ENCODE measurements around the gene MAP7D2. TPM values are rescaled to one million over a fixed set of nuclear protein-coding genes. Genes with fewer than 3 reads are reported as not detected.

Gene MAP7D2
- total and polyA plus RNA-seq, 2 of the 13 experiments (the other 11 are each of a cell fraction or from before 2014, with no cell fraction given), result 9.6 to 10.5 TPM

DNA sequence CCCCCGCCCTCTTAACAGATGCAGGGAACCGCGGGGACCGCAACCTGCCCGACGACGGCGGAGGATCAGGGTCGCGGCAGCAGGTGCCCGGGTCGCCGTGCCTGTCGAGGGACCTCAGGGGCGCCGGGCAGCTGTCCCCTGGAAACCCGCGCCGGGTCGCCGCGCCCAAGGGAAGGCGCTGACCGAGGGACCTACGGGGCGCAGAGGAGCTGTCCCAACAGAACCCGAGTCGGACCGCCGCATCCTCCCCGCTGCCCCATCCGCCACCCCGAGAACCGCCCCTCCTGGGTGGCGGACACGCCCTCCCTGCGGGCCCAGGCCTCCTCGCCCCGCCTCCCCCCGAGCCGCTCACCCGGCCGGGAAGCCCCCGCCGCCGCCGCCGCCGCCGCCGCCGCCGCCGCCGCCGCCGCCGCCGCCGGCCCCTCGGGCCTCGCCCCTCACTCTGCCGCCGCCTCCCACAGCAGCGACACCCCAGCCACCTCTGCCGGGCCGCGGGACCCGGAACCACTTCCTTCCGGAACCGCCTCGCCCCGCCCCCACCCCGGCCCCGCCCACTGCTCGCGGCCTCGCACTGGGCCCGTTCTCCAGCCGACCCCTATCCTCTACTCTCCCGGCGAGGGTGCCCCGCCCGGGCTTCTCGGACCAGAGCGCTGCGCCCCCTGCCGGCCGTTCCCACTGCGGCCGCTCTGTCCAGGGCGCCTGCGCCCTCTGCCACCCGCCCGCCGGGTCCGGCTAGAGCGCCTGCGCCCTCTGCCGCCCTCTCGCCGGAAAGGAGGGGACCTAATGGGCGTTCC lies 126.0 kb downstream of the MAP7D2 start, which contains the start of gene BCLAF3 (continued):
- TF ChIP-seq, protein P1, sequence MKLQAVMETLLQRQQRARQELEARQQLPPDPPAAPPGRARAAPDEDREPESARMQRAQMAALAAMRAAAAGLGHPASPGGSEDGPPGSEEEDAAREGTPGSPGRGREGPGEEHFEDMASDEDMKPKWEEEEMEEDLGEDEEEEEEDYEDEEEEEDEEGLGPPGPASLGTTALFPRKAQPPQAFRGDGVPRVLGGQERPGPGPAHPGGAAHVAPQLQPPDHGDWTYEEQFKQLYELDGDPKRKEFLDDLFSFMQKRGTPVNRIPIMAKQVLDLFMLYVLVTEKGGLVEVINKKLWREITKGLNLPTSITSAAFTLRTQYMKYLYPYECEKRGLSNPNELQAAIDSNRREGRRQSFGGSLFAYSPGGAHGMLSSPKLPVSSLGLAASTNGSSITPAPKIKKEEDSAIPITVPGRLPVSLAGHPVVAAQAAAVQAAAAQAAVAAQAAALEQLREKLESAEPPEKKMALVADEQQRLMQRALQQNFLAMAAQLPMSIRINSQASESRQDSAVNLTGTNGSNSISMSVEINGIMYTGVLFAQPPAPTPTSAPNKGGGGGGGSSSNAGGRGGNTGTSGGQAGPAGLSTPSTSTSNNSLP (IDR thresholded peaks at IDR 0.05; ENCODE audit: low read depth, low read length), result no peak
- TF ChIP-seq ZNF143 (CRISPR knock-in tag; IDR thresholded peaks at IDR 0.05) (no peak), SALL2 (CRISPR knock-in tag; IDR thresholded peaks at IDR 0.05) (no peak), ZBTB7A (CRISPR knock-in tag; IDR thresholded peaks at IDR 0.05) (no peak), SRSF9 (IDR thresholded peaks at IDR 0.05; ENCODE audit: borderline replicate concordance, insufficient read depth, low read depth, low read length, poor library complexity, severe bottlenecking) (no peak), ZNF292 (CRISPR knock-in tag; IDR thresholded peaks at IDR 0.05; ENCODE audit: borderline replicate concordance, low read depth) (no peak), ASH2L (IDR thresholded peaks at IDR 0.05; ENCODE audit: insufficient read length, low read depth, low read length) (peak; percentile 52), ZFP1 (CRISPR knock-in tag; IDR thresholded peaks at IDR 0.05) (no peak), SYNCRIP (IDR thresholded peaks at IDR 0.05; ENCODE audit: insufficient read depth, low read depth, low read length) (no peak), CTCF (CRISPR knock-in tag; IDR thresholded peaks at IDR 0.05) (peak; percentile 84), NR2F6 (IDR thresholded peaks at IDR 0.05) (no peak), NR2F6 (CRISPR knock-in tag; IDR thresholded peaks at IDR 0.05) (no peak), YY1 (IDR thresholded peaks at IDR 0.05; ENCODE audit: insufficient read depth, insufficient replicate concordance, low read depth, low read length) (peak; percentile 48), HCFC1 (IDR thresholded peaks at IDR 0.05; ENCODE audit: low read depth, low read length) (no peak), ZBTB7B (CRISPR knock-in tag; IDR thresholded peaks at IDR 0.05) (no peak), SIN3B (IDR thresholded peaks at IDR 0.05; ENCODE audit: low read length) (no peak), RFXAP (CRISPR knock-in tag; IDR thresholded peaks at IDR 0.05; ENCODE audit: borderline replicate concordance) (no peak), MAZ (IDR thresholded peaks at IDR 0.05; ENCODE audit: borderline replicate concordance, low read depth, low read length) (peak; percentile 91), MAZ (CRISPR knock-in tag; IDR thresholded peaks at IDR 0.05; ENCODE audit: low read depth) (peak; percentile 84), ZNF230 (CRISPR knock-in tag; IDR thresholded peaks at IDR 0.05) (no peak), ISL2 (CRISPR knock-in tag; IDR thresholded peaks at IDR 0.05) (no peak), REL (CRISPR knock-in tag; conservative IDR thresholded peaks at IDR 0.05) (no peak)
- TF ChIP-seq, protein P2, sequence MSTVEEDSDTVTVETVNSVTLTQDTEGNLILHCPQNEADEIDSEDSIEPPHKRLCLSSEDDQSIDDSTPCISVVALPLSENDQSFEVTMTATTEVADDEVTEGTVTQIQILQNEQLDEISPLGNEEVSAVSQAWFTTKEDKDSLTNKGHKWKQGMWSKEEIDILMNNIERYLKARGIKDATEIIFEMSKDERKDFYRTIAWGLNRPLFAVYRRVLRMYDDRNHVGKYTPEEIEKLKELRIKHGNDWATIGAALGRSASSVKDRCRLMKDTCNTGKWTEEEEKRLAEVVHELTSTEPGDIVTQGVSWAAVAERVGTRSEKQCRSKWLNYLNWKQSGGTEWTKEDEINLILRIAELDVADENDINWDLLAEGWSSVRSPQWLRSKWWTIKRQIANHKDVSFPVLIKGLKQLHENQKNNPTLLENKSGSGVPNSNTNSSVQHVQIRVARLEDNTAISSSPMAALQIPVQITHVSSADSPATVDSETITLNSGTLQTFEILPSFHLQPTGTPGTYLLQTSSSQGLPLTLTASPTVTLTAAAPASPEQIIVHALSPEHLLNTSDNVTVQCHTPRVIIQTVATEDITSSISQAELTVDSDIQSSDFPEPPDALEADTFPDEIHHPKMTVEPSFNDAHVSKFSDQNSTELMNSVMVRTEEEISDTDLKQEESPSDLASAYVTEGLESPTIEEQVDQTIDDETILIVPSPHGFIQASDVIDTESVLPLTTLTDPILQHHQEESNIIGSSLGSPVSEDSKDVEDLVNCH (CRISPR knock-in tag; IDR thresholded peaks at IDR 0.05), result no peak

Measured in HepG2 (cell line).